ENCODE results near the gene RNF212. TPM values are rescaled to one million over a fixed set of nuclear protein-coding genes. Genes with fewer than 3 reads are reported as not detected.
A peak's percentile ranks its signal among the peaks of the same experiment; 100 is the strongest.

The RNF212 gene
- total and polyA plus RNA-seq, 9 of the 15 experiments (the other 6 are each of a cell fraction or from before 2014, with no cell fraction given): 0.04 TPM; not detected in 8

DNA sequence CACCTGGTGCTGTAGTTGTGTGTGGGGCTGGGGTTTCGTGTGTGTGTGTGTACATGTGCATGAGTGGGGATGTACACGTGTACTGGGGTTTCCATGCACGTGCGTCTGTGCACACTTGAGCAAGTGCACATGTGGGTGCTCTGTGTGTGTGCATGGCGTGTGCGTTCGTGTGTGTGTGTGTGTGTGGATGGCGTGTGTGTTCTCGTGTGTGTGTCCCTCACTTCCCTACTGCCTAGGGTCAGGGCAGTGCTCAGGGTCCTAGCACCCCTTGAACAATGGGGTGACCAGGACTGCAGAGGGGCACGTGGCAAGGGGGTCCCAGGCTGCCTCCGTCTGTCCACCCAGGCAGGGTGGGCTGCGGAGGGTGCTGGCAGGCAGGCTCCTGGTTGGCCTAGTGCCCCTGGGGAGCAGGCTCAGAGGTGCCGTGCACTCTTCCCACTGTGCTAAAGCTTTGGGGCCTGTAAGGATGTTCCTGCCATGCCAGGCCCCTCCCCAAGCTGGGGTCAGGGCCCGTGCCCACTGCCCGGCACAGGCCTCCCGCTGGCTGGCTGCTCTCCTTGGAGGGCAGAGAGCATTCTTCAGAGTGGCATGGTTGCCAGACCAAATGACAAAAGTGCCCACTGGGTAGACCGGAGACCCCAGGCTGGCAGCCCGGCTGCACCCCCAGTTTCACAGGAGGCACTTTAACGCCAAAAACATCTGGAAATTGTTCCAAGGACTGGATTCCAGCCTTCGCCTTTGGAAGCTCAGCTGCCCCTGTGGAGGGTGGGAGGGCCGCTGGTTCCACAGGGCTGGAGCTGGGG is 72.8 kb downstream of the RNF212 start:
- BruUV-seq (replicated peaks): no TSS peak
- ATAC-seq (no peak), DNase-seq (ENCODE audit: extremely low read depth in 1 of 4, low spot score in 3 of 4) (no peak), FAIRE-seq (no peak)
- H4K20me1 ChIP-seq (replicated peaks; ENCODE audit: control insufficient read depth, insufficient read depth, low read length): no peaks in the 10 kb centered on the region
- H2AFZ ChIP-seq (ENCODE audit: low read depth, low read length): peak overlapping the region; percentile 93
- CTCF ChIA-PET (ENCODE audit: low intra/inter-chr PET ratio): no interaction called here
- H3K9ac ChIP-seq (ENCODE audit: insufficient read depth in 1 of 2, low read depth in 2 of 2, low read length in 2 of 2): peak overlapping the region; percentile 53 to 89; a peak in 3 of 4 replicates
- TF ChIP-seq MED1 (CRISPR knock-in tag; IDR thresholded peaks at IDR 0.05; ENCODE audit: borderline replicate concordance): peak; percentile 59; the same call in 1 of the 2 replicates
- peak in 1 of 2 experiments; percentile 58; a peak in 1 of 4 replicates for TF ChIP-seq KDM1A (IDR thresholded peaks at IDR 0.05)
- TF ChIP-seq, protein P1, sequence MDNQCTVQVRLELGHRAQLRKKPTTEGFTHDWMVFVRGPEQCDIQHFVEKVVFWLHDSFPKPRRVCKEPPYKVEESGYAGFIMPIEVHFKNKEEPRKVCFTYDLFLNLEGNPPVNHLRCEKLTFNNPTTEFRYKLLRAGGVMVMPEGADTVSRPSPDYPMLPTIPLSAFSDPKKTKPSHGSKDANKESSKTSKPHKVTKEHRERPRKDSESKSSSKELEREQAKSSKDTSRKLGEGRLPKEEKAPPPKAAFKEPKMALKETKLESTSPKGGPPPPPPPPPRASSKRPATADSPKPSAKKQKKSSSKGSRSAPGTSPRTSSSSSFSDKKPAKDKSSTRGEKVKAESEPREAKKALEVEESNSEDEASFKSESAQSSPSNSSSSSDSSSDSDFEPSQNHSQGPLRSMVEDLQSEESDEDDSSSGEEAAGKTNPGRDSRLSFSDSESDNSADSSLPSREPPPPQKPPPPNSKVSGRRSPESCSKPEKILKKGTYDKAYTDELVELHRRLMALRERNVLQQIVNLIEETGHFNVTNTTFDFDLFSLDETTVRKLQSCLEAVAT (IDR thresholded peaks at IDR 0.05): 0 out of 4 replicates have a peak, but pooled peaks of 1 of the 2 experiments have one; percentile 27
- TF ChIP-seq HDGF (IDR thresholded peaks at IDR 0.05): peak; percentile 66; the same call in 1 of the 2 replicates
- no peak for TF ChIP-seq NONO (IDR thresholded peaks at IDR 0.05; ENCODE audit: low read depth in 2 of 2, low read length in 1 of 2)
- TF ChIP-seq CBX2 (IDR thresholded peaks at IDR 0.05; ENCODE audit: insufficient read depth, low read length, poor library complexity, severe bottlenecking): no peak
- TF ChIP-seq, protein P2, sequence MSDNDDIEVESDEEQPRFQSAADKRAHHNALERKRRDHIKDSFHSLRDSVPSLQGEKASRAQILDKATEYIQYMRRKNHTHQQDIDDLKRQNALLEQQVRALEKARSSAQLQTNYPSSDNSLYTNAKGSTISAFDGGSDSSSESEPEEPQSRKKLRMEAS (CRISPR knock-in tag; IDR thresholded peaks at IDR 0.05): peak; percentile 55; the same call in 1 of the 2 replicates
- TF ChIP-seq ZC3H4 (CRISPR knock-in tag; IDR thresholded peaks at IDR 0.05; ENCODE audit: borderline replicate concordance): peak; percentile 32; the same call in 1 of the 2 replicates
- TF ChIP-seq FOS (IDR thresholded peaks at IDR 0.05; ENCODE audit: extremely low read depth, insufficient read length): no peak
- no peaks in the 10 kb centered on the region for H3K27me3 ChIP-seq (ENCODE audit: control insufficient read depth in 2 of 2, insufficient read depth in 2 of 2, low read length in 2 of 2)
- POLR2A ChIA-PET: no interaction called here
- H3K9me1 ChIP-seq (ENCODE audit: control insufficient read depth, insufficient read depth, low read length): no peaks in the 10 kb centered on the region
- H3K4me3 ChIP-seq: no peak overlapping the region
- no peak overlapping the region; the same call in 1 of the 2 replicates for H3K4me2 ChIP-seq (ENCODE audit: insufficient read depth, low read length)
- peaks cover 50 to 93% of the 10 kb centered on the region in 2 experiments for H3K4me1 ChIP-seq (replicated peaks in 1 of 2; ENCODE audit: control insufficient read depth in 2 of 2, insufficient read depth in 2 of 2, low read length in 2 of 2)
- intact Hi-C loops (cut with micrococcal nuclease): loop anchor here (10.0 kb wide), 1 partner anchor 46 kb away; the partner anchor contains the start of gene SLC26A1
- H3K27ac ChIP-seq (ENCODE audit: extremely low read depth, low read depth, low read length): peak overlapping the region; percentile 88; the same call in 2 of the 3 replicates
- WGBS (ENCODE audit: insufficient coverage, low coverage, missing lambda C conversion rate): 86% methylated on average over 21 of the region's 21 CpGs
- no peaks in the 10 kb centered on the region for H3K79me2 ChIP-seq (ENCODE audit: control insufficient read depth, insufficient read depth, low read length)
- no peaks in the 10 kb centered on the region for H3K36me3 ChIP-seq (ENCODE audit: control insufficient read depth, insufficient read depth, low read length)
- in situ Hi-C loops (cut with MboI): no loop called here
- no peaks in the 10 kb centered on the region for H3K9me3 ChIP-seq (replicated peaks; ENCODE audit: control insufficient read depth, insufficient read depth, low read depth, low read length)

Measured in K562 (cell line).